Body of pancreas (tissue), 4 donors: ENCODE measurements around the gene FCRL6.

Source experiments
- CTCF ChIP-seq, 7 experiments: fragments of 450-650 bp in 4 of 7; fragments of 200-600 bp in 3 of 7; sonication (generic) in 3 of 7; IDR thresholded peaks; one replicate each; pipeline ENCODE4 v1.5.1; 2016 to 2019; ENCODE audit warnings: antibody characterized with exemption in 7 of 7
- POLR2A ChIP-seq, 3 donors: fragments of 450-650 bp; IDR thresholded peaks; one replicate each; pipeline ENCODE4 v1.6.1; 2016; ENCODE audit warnings: antibody characterized with exemption in 3 of 3, mild to moderate bottlenecking in 2 of 3

GRCh38 chr1:159802111-159802510 is at the start of gene FCRL6:
- TF ChIP-seq POLR2A (IDR thresholded peaks at IDR 0.05) = no peak
- no peak for TF ChIP-seq CTCF (IDR thresholded peaks at IDR 0.05)
